ENCODE results near the gene ZNF484.
A peak's percentile ranks its signal among the peaks of the same experiment; 100 is the strongest.
"Not testable (repeated sequence)": the region's sequence is repeated elsewhere in the genome, so short reads cannot be mapped to it uniquely, and the experiment has no call there.

ZNF484 gene

GRCh38 chr9:92895812-92896436 lies 18.1 kb upstream of the ZNF484 start:
- Histone ChIP-seq H3K4me3 (ENCODE audit: control insufficient read depth in 1 of 7, extremely low read depth in 1 of 7, insufficient read depth in 4 of 7, low read depth in 2 of 7, low read length in 6 of 7) (no peak overlapping the region), H3K27ac (ENCODE audit: insufficient read depth in 1 of 2, low read depth in 1 of 2, low read length in 2 of 2, poor library complexity in 1 of 2, severe bottlenecking in 2 of 2) (no peak overlapping the region), H3K36me3 (ENCODE audit: control insufficient read depth in 4 of 4, insufficient read depth in 4 of 4, low read length in 3 of 4) (no peaks in the 10 kb centered on the region), H3K4me1 (ENCODE audit: control extremely low read depth in 1 of 4, control insufficient read depth in 4 of 4, insufficient read depth in 4 of 4, low read length in 3 of 4) (no peaks in the 10 kb centered on the region), H3K9me3 (ENCODE audit: control extremely low read depth in 1 of 5, control insufficient read depth in 4 of 5, insufficient read depth in 2 of 5, low read depth in 1 of 5, low read length in 4 of 5) (no peaks in the 10 kb centered on the region), H3K27me3 (replicated peaks in 2 of 5; ENCODE audit: control insufficient read depth in 4 of 5, insufficient read depth in 5 of 5, low read length in 4 of 5) (no peaks in the 10 kb centered on the region)
- POLR2A ChIA-PET = no interaction called here
- CTCF ChIA-PET = no interaction called here
- DNase-seq = no peak
- 100% methylated on average over 2 of the region's 3 CpGs for WGBS (ENCODE audit: insufficient coverage)

- H3K4me3 ChIP-seq (ENCODE audit: control insufficient read depth in 1 of 7, extremely low read depth in 1 of 7, insufficient read depth in 4 of 7, low read depth in 2 of 7, low read length in 6 of 7) = no peak overlapping the region
- no peak overlapping the region for H3K27ac ChIP-seq (ENCODE audit: insufficient read depth in 1 of 2, low read depth in 1 of 2, low read length in 2 of 2, poor library complexity in 1 of 2, severe bottlenecking in 2 of 2)
- CTCF ChIA-PET = no interaction called here
Measured at GRCh38 chr9:92894711-92895362, 17.0 kb upstream of the ZNF484 start.

GRCh38 chr9:92893916-92894610 lies 16.2 kb upstream of the ZNF484 start:
- H3K27me3 ChIP-seq (replicated peaks in 2 of 5; ENCODE audit: control insufficient read depth in 4 of 5, insufficient read depth in 5 of 5, low read length in 4 of 5); H3K9me3 ChIP-seq (ENCODE audit: control extremely low read depth in 1 of 5, control insufficient read depth in 4 of 5, insufficient read depth in 2 of 5, low read depth in 1 of 5, low read length in 4 of 5); DNase-seq; POLR2A ChIA-PET; H3K27ac ChIP-seq (ENCODE audit: insufficient read depth in 1 of 2, low read depth in 1 of 2, low read length in 2 of 2, poor library complexity in 1 of 2, severe bottlenecking in 2 of 2); H3K4me1 ChIP-seq (ENCODE audit: control extremely low read depth in 1 of 4, control insufficient read depth in 4 of 4, insufficient read depth in 4 of 4, low read length in 3 of 4); H3K36me3 ChIP-seq (ENCODE audit: control insufficient read depth in 4 of 4, insufficient read depth in 4 of 4, low read length in 3 of 4); H3K4me3 ChIP-seq (ENCODE audit: control insufficient read depth in 1 of 7, extremely low read depth in 1 of 7, insufficient read depth in 4 of 7, low read depth in 2 of 7, low read length in 6 of 7); CTCF ChIA-PET: not testable (repeated sequence)
- WGBS (ENCODE audit: insufficient coverage) = 100% methylated on average over 3 of the region's 6 CpGs

More at GRCh38 chr9:92894711-92895362, 17.0 kb upstream of the ZNF484 start:
- WGBS (ENCODE audit: insufficient coverage) = 91% methylated on average over 4 of the region's 6 CpGs
- no peaks in the 10 kb centered on the region for H3K36me3 ChIP-seq (ENCODE audit: control insufficient read depth in 4 of 4, insufficient read depth in 4 of 4, low read length in 3 of 4)
- POLR2A ChIA-PET = no interaction called here
- H3K4me1 ChIP-seq (ENCODE audit: control extremely low read depth in 1 of 4, control insufficient read depth in 4 of 4, insufficient read depth in 4 of 4, low read length in 3 of 4) = no peaks in the 10 kb centered on the region
- H3K9me3 ChIP-seq (ENCODE audit: control extremely low read depth in 1 of 5, control insufficient read depth in 4 of 5, insufficient read depth in 2 of 5, low read depth in 1 of 5, low read length in 4 of 5) = no peaks in the 10 kb centered on the region
- H3K27me3 ChIP-seq (replicated peaks in 2 of 5; ENCODE audit: control insufficient read depth in 4 of 5, insufficient read depth in 5 of 5, low read length in 4 of 5) = peaks cover 0 to 3% (median 0%) of the 10 kb centered on the region in 5 experiments
- DNase-seq = no peak

- H3K27ac ChIP-seq (ENCODE audit: insufficient read depth in 1 of 2, low read depth in 1 of 2, low read length in 2 of 2, poor library complexity in 1 of 2, severe bottlenecking in 2 of 2); H3K27me3 ChIP-seq (replicated peaks in 2 of 5; ENCODE audit: control insufficient read depth in 4 of 5, insufficient read depth in 5 of 5, low read length in 4 of 5); DNase-seq; H3K4me1 ChIP-seq (ENCODE audit: control extremely low read depth in 1 of 4, control insufficient read depth in 4 of 4, insufficient read depth in 4 of 4, low read length in 3 of 4); H3K4me3 ChIP-seq (ENCODE audit: control insufficient read depth in 1 of 7, extremely low read depth in 1 of 7, insufficient read depth in 4 of 7, low read depth in 2 of 7, low read length in 6 of 7); H3K9me3 ChIP-seq (ENCODE audit: control extremely low read depth in 1 of 5, control insufficient read depth in 4 of 5, insufficient read depth in 2 of 5, low read depth in 1 of 5, low read length in 4 of 5); POLR2A ChIA-PET; H3K36me3 ChIP-seq (ENCODE audit: control insufficient read depth in 4 of 4, insufficient read depth in 4 of 4, low read length in 3 of 4); CTCF ChIA-PET: not testable (repeated sequence)
- 100% methylated on average over 1 of the region's 4 CpGs for WGBS (ENCODE audit: insufficient coverage)
Measured at GRCh38 chr9:92892276-92892675, 14.4 kb upstream of the ZNF484 start.

GRCh38 chr9:92890761-92891160 lies 12.9 kb upstream of the ZNF484 start:
- no peaks in the 10 kb centered on the region for H3K36me3 ChIP-seq (ENCODE audit: control insufficient read depth in 4 of 4, insufficient read depth in 4 of 4, low read length in 3 of 4)
- 100% methylated on average over 2 of the region's 2 CpGs for WGBS (ENCODE audit: insufficient coverage)
- no peak overlapping the region for H3K4me3 ChIP-seq (ENCODE audit: control insufficient read depth in 1 of 7, extremely low read depth in 1 of 7, insufficient read depth in 4 of 7, low read depth in 2 of 7, low read length in 6 of 7)
- peaks cover 0 to 3% (median 0%) of the 10 kb centered on the region in 5 experiments for H3K27me3 ChIP-seq (replicated peaks in 2 of 5; ENCODE audit: control insufficient read depth in 4 of 5, insufficient read depth in 5 of 5, low read length in 4 of 5)
- H3K9me3 ChIP-seq (ENCODE audit: control extremely low read depth in 1 of 5, control insufficient read depth in 4 of 5, insufficient read depth in 2 of 5, low read depth in 1 of 5, low read length in 4 of 5) = no peaks in the 10 kb centered on the region
- H3K27ac ChIP-seq (ENCODE audit: insufficient read depth in 1 of 2, low read depth in 1 of 2, low read length in 2 of 2, poor library complexity in 1 of 2, severe bottlenecking in 2 of 2) = no peak overlapping the region
- peaks cover 0 to 15% (median 13%) of the 10 kb centered on the region in 4 experiments for H3K4me1 ChIP-seq (ENCODE audit: control extremely low read depth in 1 of 4, control insufficient read depth in 4 of 4, insufficient read depth in 4 of 4, low read length in 3 of 4)
- POLR2A ChIA-PET = no interaction called here
- DNase-seq = no peak
- CTCF ChIA-PET = no interaction called here

GRCh38 chr9:92887880-92888338 lies 10.1 kb upstream of the ZNF484 start:
- Histone ChIP-seq H3K9me3 (ENCODE audit: control extremely low read depth in 1 of 5, control insufficient read depth in 4 of 5, insufficient read depth in 2 of 5, low read depth in 1 of 5, low read length in 4 of 5) (no peaks in the 10 kb centered on the region), H3K4me3 (ENCODE audit: control insufficient read depth in 1 of 7, extremely low read depth in 1 of 7, insufficient read depth in 4 of 7, low read depth in 2 of 7, low read length in 6 of 7) (no peak overlapping the region), H3K36me3 (ENCODE audit: control insufficient read depth in 4 of 4, insufficient read depth in 4 of 4, low read length in 3 of 4) (no peaks in the 10 kb centered on the region), H3K27me3 (replicated peaks in 2 of 5; ENCODE audit: control insufficient read depth in 4 of 5, insufficient read depth in 5 of 5, low read length in 4 of 5) (peaks cover 0 to 3% (median 0%) of the 10 kb centered on the region in 5 experiments), H3K27ac (ENCODE audit: insufficient read depth in 1 of 2, low read depth in 1 of 2, low read length in 2 of 2, poor library complexity in 1 of 2, severe bottlenecking in 2 of 2) (no peak overlapping the region), H3K4me1 (ENCODE audit: control extremely low read depth in 1 of 4, control insufficient read depth in 4 of 4, insufficient read depth in 4 of 4, low read length in 3 of 4) (peaks cover 0 to 20% (median 15%) of the 10 kb centered on the region in 4 experiments)
- peak; percentile 8 to 69 (median 55) for DNase-seq
- WGBS (ENCODE audit: insufficient coverage) = 46% methylated on average over 3 of the region's 5 CpGs
- CTCF ChIA-PET = no interaction called here
- POLR2A ChIA-PET = no interaction called here

Data from common myeloid progenitor, CD34-positive (primary cell).